Uterus (tissue), 2 donors: ENCODE data around the gene ABCC8.

Experiments
- POLR2A ChIP-seq, 2 donors: fragments of 450-650 bp; IDR thresholded peaks; one replicate each; pipeline ENCODE4 v1.6.1; 2016; ENCODE audit warnings: antibody characterized with exemption in 2 of 2, mild to moderate bottlenecking in 1 of 2, moderate library complexity in 1 of 2
- TF ChIP-seq, protein P1 (sequence below), 4 experiments: fragments of 200-600 bp in 2 of 4; fragments of 450-650 bp in 2 of 4; sonication (generic) in 2 of 4; IDR thresholded peaks; one replicate each; pipeline ENCODE4 v1.5.1; 2016 to 2019; ENCODE audit warnings: antibody characterized with exemption in 4 of 4, mild to moderate bottlenecking in 2 of 4, moderate library complexity in 1 of 4

DNA sequence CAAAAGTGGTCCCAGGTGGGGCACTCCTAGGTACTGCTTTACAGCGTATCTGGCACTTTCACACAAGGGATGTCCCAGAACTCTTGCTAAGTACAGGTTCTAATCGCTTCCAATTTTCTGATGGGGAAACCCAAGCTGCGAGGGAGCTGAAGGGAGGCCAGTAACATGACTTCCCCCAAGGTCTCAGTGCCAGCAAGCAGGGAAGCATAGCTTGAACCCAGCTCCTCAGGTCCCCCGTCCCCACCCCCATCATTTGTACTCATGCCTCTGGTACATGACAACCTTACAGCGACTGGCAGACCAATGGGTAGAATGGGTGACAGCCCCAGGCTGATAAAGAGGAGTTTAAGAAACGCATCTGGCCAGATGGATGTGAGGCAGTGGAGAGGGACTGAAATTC lies 716 bp upstream of the ABCC8 start:
- TF ChIP-seq, protein P1, sequence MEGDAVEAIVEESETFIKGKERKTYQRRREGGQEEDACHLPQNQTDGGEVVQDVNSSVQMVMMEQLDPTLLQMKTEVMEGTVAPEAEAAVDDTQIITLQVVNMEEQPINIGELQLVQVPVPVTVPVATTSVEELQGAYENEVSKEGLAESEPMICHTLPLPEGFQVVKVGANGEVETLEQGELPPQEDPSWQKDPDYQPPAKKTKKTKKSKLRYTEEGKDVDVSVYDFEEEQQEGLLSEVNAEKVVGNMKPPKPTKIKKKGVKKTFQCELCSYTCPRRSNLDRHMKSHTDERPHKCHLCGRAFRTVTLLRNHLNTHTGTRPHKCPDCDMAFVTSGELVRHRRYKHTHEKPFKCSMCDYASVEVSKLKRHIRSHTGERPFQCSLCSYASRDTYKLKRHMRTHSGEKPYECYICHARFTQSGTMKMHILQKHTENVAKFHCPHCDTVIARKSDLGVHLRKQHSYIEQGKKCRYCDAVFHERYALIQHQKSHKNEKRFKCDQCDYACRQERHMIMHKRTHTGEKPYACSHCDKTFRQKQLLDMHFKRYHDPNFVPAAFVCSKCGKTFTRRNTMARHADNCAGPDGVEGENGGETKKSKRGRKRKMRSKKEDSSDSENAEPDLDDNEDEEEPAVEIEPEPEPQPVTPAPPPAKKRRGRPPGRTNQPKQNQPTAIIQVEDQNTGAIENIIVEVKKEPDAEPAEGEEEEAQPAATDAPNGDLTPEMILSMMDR (IDR thresholded peaks at IDR 0.05) = no peak
- no peak for TF ChIP-seq POLR2A (IDR thresholded peaks at IDR 0.05)
